Measurements from ENCODE around the gene SRPX.

- no peak for TF ChIP-seq CTCF (IDR thresholded peaks at IDR 0.05)
- TF ChIP-seq EZH2 (IDR thresholded peaks at IDR 0.05; ENCODE audit: borderline replicate concordance, insufficient read depth, low read depth, low read length, poor library complexity, severe bottlenecking) = no peak
Measured at GRCh38 chrX:38099688-38100087, 121.0 kb downstream of the SRPX start.

Measured in B cell (primary cell).